SJSA1 (cell line): ENCODE results near the gene SMPX. TPM values are rescaled to one million over a fixed set of nuclear protein-coding genes. Genes with fewer than 3 reads are reported as not detected.

Experiments used
- DNase-seq, 2 experiments: peaks; one replicate each; pipeline ENCODE4 v3.0.0-alpha.2; 2015 to 2020; ENCODE audit warnings: low spot score in 2 of 2, low read depth in 1 of 2
- H3K27ac ChIP-seq: fragments of 250-450 bp; sonication (Bioruptor Pico); 2 replicates; pipeline ENCODE4 v1.5.1; 2020; ENCODE audit warnings: mild to moderate bottlenecking, moderate library complexity
- H3K27me3 ChIP-seq: fragments of 250-450 bp; sonication (Bioruptor Pico); replicated peaks from 2 replicates; pipeline ENCODE4 v1.5.1; 2020; ENCODE audit warnings: mild to moderate bottlenecking, moderate library complexity
- H3K36me3 ChIP-seq: fragments of 250-450 bp; sonication (Bioruptor Pico); 2 replicates; pipeline ENCODE4 v1.5.1; 2020; ENCODE audit warnings: mild to moderate bottlenecking
- H3K4me1 ChIP-seq: fragments of 250-450 bp; sonication (Bioruptor Pico); replicated peaks from 2 replicates; pipeline ENCODE4 v1.6.1; 2021; ENCODE audit warnings: mild to moderate bottlenecking
- H3K4me3 ChIP-seq: fragments of 250-450 bp; sonication (Bioruptor Pico); 2 replicates; pipeline ENCODE4 v1.5.1; 2020; ENCODE audit warnings: mild to moderate bottlenecking
- H3K9me3 ChIP-seq: fragments of 250-450 bp; sonication (Bioruptor Pico); replicated peaks from 2 replicates; pipeline ENCODE4 v1.5.1; 2020; ENCODE audit warnings: mild to moderate bottlenecking
- total RNA-seq: library from RNA; depleted of rRNA; stranded (reverse); fragments of >200 nt; shearing (Covaris generic); gene quantifications from 2 replicates; pipeline ENCODE4 v1.2.3, GENCODE V29; 2014

The SMPX gene
- total RNA-seq, 1 experiment from 2014 or later: not detected

DNA sequence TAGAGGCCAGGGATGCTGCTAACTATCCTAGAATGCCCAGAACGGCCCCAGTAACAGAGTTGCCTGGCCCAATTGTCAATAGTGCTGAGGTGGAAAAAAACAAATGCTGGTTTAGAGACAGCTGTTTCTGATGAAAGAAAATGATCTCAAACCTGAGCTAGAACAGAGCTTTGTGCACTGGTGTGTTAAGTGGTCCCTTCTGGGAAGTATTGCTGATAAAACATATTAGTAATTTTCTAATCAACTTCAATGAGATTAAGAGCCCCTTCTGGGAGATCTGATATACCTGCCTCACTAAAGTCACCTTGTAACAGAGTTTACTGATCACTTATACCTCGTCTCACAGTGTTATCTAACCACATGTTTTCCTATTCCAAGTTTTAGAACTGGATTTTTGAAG is 42.1 kb downstream of the SMPX start:
- no peak for DNase-seq
- Histone ChIP-seq H3K27ac (no peak overlapping the region), H3K4me3 (no peak overlapping the region), H3K9me3 (no peaks in the 10 kb centered on the region), H3K27me3 (no peaks in the 10 kb centered on the region), H3K4me1 (no peaks in the 10 kb centered on the region), H3K36me3 (no peaks in the 10 kb centered on the region)

DNA sequence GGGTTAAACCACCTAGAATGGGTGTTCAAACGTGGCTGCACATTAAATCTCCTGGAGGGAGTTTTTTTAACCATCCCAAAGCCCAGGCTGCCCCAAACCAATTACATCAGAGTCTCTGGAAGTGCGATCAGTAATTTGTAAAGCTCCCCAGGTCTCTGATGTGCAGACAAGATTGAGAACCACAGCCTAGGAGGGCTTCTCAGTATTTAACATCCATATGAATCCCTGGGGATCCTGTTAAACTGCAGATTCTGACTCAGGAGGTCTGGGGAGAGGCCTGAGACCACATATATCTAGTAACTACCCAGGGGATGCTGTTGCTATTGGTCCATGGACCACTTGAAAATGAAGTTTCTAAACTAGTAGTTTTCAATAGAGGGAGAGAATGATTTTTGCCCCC is 42.6 kb downstream of the SMPX start:
- Histone ChIP-seq H3K36me3 (no peaks in the 10 kb centered on the region), H3K27ac (no peak overlapping the region), H3K4me1 (no peaks in the 10 kb centered on the region), H3K9me3 (no peaks in the 10 kb centered on the region), H3K27me3 (no peaks in the 10 kb centered on the region), H3K4me3 (no peak overlapping the region)
- no peak for DNase-seq

DNA sequence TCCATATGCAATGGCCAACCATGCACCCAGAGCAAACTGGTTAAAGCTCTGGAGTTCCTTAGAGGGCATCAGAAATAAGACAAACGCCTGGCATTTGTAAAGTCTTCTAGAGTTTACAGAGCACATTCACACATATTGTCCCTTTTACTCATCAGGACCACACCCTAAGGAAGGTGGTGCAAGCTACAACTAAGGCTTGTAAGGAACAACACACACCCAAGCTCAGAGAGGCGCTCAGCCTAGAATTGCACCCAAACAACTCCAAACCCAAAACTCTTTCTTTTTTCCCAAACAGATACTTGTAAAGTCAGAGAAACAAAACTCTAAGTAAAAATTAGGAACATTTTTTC is 46.1 kb downstream of the SMPX start:
- Histone ChIP-seq H3K27ac (no peak overlapping the region), H3K4me1 (no peaks in the 10 kb centered on the region), H3K4me3 (no peak overlapping the region), H3K9me3 (no peaks in the 10 kb centered on the region), H3K27me3 (no peaks in the 10 kb centered on the region), H3K36me3 (no peaks in the 10 kb centered on the region)
- DNase-seq: no peak

DNA sequence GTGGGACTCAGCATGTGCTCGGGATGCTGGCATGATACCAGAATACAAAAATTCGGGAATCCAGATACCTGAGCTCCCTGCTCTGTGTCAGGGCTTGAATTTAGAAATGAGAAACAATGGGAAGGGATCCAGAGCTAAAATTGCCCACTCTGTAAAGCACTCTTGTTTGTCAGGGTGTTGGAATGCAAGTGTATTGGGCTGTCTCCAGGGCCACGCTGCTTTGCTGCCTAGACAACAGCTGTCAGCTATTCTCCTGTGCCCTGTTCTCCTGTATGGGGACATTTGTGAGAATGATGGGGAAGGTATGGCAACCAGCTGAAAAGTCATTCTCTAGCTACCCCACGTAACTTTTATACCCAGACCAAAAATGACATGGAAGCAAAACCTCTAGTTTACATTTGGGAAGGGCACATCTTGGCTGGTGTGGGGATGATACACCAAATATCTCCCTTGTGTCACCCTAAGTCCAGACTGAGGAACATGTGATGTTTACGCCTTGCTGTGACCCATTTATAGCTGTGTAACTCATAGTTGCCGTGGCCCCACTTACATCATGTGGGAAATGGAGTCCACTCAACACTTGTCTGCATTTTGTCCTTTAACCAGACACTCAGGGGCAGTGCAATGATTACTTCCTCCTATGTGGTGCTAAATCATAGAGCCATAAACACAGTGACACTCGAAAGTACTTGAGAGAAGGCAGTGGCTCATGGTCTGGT is 46.6 kb downstream of the SMPX start:
- Histone ChIP-seq H3K36me3 (no peaks in the 10 kb centered on the region), H3K27me3 (no peaks in the 10 kb centered on the region), H3K4me3 (no peak overlapping the region), H3K27ac (no peak overlapping the region), H3K4me1 (no peaks in the 10 kb centered on the region), H3K9me3 (no peaks in the 10 kb centered on the region)
- DNase-seq: no peak

DNA sequence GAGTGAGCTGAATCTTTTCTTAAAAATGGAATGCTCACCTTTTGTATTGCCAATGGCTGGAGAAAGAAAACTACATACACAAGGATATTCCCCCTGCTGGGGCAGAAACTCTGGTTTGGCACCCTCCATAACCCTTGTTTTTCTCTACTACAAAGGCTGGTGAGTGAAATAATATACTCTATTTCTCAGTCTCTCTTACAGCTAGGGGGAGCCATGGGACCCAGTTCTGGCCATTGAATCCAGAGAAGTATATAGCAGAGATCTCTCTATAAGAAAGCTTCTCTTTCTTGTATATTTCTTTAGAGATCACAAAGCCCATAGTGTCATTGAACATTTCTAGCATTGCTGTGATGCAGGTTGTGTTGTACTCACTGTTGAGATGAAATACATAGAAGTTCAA is 49.8 kb downstream of the SMPX start:
- Histone ChIP-seq H3K27ac (no peak overlapping the region), H3K4me1 (no peaks in the 10 kb centered on the region), H3K36me3 (no peaks in the 10 kb centered on the region), H3K4me3 (no peak overlapping the region), H3K9me3 (no peaks in the 10 kb centered on the region), H3K27me3 (no peaks in the 10 kb centered on the region)
- DNase-seq: no peak

DNA sequence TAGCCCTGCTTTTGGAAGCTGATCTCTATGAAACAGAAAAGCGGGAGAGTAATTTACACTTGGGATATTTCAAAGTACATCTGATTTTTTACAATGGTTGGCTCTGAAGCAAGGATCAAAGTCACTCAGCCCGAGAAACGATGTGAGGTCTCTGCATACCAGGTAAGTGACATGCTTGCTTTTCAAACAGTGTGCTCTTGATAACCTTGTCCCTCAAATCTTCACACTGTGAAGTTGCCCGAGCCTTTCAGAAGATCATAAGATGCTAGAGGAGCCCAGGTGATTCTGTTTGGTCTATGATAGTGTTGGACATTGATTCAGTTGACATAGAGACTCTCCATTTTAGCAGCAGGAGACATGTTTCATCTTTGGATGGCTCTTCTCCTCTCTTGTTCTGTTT is 52.7 kb downstream of the SMPX start:
- H3K27ac ChIP-seq: no peak overlapping the region
- no peaks in the 10 kb centered on the region for H3K27me3 ChIP-seq
- no peak overlapping the region for H3K4me3 ChIP-seq
- H3K4me1 ChIP-seq: no peaks in the 10 kb centered on the region
- no peak for DNase-seq
- H3K36me3 ChIP-seq: no peaks in the 10 kb centered on the region
- H3K9me3 ChIP-seq: no peaks in the 10 kb centered on the region

DNA sequence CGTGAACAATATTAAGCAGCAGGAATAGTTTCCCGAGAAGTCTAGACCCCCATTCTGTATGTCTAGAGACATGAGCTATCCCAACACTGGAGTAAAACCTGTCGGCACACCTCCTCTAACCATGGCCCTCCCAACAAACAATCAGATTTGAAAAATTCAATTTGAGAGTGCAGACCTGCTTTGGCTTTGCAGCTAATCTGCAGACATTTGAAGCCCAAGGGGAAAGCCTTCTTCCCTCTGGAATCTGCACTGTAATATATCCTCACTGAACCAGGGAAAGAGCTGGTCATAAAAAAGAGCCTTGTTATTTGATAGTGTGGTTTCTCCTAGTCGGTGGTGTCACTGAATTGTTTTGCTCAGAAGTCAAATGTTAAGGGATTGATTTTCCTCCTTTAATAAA is 55.2 kb downstream of the SMPX start:
- no peaks in the 10 kb centered on the region for H3K36me3 ChIP-seq
- no peaks in the 10 kb centered on the region for H3K27me3 ChIP-seq
- no peaks in the 10 kb centered on the region for H3K9me3 ChIP-seq
- H3K4me3 ChIP-seq: no peak overlapping the region
- no peaks in the 10 kb centered on the region for H3K4me1 ChIP-seq
- DNase-seq: no peak
- H3K27ac ChIP-seq: no peak overlapping the region

DNA sequence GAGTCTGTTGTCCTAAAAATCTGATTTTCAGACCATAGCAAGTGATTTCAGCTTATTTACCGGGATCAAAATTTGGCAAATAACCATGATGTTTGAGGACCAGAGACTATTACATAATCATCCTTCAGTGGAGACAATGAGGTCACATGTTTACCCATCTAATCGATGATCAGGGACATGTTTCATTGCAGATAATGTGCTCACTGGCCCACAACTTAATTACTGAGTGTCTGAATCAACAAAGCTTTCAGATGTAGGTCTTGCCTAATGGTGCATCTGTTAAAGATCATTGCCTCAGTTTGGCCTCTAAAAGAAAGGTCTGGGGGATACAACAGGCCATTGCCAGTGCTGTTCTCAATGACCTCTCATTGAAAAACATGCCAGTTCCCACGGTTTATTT is 56.9 kb downstream of the SMPX start:
- no peaks in the 10 kb centered on the region for H3K9me3 ChIP-seq
- no peaks in the 10 kb centered on the region for H3K4me1 ChIP-seq
- no peak overlapping the region for H3K4me3 ChIP-seq
- H3K27ac ChIP-seq: no peak overlapping the region
- no peak for DNase-seq
- no peaks in the 10 kb centered on the region for H3K36me3 ChIP-seq
- H3K27me3 ChIP-seq: no peaks in the 10 kb centered on the region

DNA sequence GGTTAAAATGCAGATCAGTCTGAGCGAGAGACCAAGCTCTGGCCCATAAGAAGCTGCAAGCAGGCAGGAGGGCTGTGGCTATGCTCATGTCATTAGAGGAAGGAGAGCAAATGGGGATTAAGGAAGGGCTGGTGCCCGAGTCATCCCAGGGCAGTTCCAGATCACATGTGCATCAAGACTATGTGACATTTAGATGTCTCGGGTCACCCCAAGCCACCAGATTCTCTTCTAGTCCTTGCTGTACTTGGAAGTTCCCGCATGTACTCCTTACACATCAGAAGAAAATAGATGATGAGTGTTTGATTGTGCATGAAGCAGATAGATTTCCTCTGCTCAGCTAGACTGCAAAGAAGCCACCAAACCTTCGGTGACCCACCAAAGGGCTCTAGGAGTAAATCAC is 57.6 kb downstream of the SMPX start:
- Histone ChIP-seq H3K27me3 (no peaks in the 10 kb centered on the region), H3K36me3 (no peaks in the 10 kb centered on the region), H3K27ac (no peak overlapping the region), H3K9me3 (no peaks in the 10 kb centered on the region), H3K4me3 (no peak overlapping the region), H3K4me1 (no peaks in the 10 kb centered on the region)
- no peak for DNase-seq

DNA sequence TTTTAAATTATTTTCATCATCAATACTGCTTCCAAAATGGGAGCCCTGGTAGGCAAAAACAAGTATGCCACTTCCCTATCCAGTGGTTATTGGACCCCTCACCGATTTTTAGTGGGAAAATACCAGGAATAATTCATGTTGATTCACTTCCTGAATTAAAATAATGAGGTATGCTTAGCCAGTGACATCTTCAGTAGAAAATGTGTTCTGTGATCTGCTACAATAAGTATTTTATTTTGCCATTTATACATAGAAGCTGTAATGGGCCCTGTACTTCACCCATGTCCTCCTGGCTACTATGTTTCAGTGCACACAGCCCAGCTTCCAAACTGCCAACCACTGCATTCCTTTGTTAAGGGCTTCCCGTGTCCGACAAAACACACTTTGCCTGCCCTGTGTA is 58.8 kb downstream of the SMPX start:
- Histone ChIP-seq H3K4me3 (no peak overlapping the region), H3K27me3 (no peaks in the 10 kb centered on the region), H3K27ac (no peak overlapping the region), H3K4me1 (no peaks in the 10 kb centered on the region), H3K36me3 (no peaks in the 10 kb centered on the region), H3K9me3 (no peaks in the 10 kb centered on the region)
- DNase-seq: no peak

DNA sequence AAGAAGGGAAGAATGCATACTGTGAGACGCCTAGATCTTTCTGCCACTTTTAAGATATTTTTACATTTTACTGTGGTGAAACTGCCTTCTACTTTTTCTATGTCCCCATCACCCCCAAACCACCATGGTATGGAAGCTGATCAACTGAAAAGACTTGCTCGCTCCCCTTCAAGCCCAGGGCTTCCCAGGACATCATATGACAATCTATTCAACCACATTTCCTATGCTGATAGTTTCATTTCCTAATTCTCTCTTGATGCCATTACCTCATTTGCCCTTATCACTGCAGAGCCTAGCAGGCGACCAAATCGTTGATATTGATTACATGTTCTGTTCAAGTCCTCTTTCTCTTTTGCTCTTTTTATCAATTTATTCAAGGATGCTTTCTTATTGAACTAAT is 59.6 kb downstream of the SMPX start:
- Histone ChIP-seq H3K4me1 (no peaks in the 10 kb centered on the region), H3K4me3 (no peak overlapping the region), H3K36me3 (no peaks in the 10 kb centered on the region), H3K27ac (no peak overlapping the region), H3K27me3 (no peaks in the 10 kb centered on the region), H3K9me3 (no peaks in the 10 kb centered on the region)
- DNase-seq: no peak

DNA sequence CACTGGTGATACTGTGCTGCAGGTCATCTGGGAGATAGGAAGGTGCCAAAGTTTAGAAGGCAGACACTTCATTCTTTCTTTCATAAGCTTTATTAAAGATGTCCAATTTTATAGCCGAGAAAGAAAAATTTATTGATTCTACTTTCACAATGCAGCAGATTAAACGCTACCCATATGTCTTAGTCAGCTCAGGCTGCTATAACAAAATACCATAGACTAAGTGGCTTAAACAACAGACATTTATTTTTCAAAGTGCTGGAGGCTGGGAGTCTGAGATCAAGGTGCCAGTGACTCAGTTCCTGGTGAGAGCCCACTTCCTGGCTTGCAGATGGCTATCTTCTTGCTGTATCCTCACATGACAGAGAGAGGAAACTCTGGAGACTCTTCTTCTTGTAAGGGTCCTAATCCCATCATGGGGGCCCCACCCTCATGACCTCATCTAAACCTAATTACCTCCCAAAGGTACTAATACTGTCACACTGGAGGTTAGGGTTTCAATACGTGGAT is 66.4 kb downstream of the SMPX start:
- Histone ChIP-seq H3K9me3 (no peaks in the 10 kb centered on the region), H3K4me1 (no peaks in the 10 kb centered on the region), H3K36me3 (no peaks in the 10 kb centered on the region), H3K27me3 (no peaks in the 10 kb centered on the region), H3K27ac (no peak overlapping the region), H3K4me3 (no peak overlapping the region)
- DNase-seq: no peak

DNA sequence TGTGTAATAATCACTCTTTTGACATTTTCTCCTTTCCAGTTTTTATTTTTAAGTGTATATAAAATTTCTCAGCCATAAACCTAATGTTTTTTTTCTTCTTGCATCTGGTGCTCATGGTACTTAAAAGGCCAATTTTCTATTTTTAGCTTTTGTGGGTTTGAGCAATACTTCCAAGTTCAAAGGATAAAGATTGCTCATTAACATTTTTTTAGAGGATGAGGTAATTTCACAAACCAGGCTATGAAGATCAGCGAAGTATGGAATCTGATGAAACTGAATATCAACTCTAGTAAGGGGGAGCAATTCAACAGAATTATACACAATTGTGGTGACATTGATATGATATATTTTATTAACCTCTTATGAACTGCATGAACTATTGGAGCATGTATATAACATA is 74.0 kb downstream of the SMPX start:
- H3K4me1 ChIP-seq: no peaks in the 10 kb centered on the region
- no peak for DNase-seq
- H3K27ac ChIP-seq: no peak overlapping the region
- H3K9me3 ChIP-seq: no peaks in the 10 kb centered on the region
- H3K27me3 ChIP-seq: no peaks in the 10 kb centered on the region
- H3K36me3 ChIP-seq: no peaks in the 10 kb centered on the region
- H3K4me3 ChIP-seq: no peak overlapping the region

DNA sequence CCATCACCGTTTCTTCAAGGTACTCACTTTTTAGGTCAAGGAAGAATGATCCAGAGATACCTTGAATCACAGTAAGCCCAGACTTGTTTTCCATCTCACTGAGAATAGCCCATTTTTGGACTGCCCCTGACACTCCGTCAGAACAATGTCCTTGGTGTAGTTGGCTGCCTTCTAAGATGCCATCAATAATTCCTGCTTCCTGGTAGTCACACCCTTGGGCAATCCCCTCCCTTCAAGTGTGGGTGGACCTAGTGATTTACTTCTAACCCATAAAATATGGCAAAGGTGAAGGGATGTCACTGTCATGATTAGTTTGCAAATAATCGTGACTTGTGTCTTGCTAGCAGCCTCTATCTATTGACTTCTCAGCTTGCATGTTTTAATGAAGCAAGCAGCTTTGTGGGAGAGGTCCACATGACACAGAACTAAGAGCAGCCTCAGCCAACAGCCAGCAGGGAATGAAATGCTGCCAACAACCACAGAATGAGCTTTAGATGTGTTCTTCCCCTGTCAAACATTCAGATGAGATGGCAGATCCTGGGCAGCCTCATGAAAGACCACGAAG is 79.8 kb downstream of the SMPX start:
- H3K9me3 ChIP-seq: no peaks in the 10 kb centered on the region
- no peaks in the 10 kb centered on the region for H3K4me1 ChIP-seq
- H3K4me3 ChIP-seq: no peak overlapping the region
- H3K36me3 ChIP-seq: no peaks in the 10 kb centered on the region
- no peaks in the 10 kb centered on the region for H3K27me3 ChIP-seq
- DNase-seq: no peak
- no peak overlapping the region for H3K27ac ChIP-seq

DNA sequence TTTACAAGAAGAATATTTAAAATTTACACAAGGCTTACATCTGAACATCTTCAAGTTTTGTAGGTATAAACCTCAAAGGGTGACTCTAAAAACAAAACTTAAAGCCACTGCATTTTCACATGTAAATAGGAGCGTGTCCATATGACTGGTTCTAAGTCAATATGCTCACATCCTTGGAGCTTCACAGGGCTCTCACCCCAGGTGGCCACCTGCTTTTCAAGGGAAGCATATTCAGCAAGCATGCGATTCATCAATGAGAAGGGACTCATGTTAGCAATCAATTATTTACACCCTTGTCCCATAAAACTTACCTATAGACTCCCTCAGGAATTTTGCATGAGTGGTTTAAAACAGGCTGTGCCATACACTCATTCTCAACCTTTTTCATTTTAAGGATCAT is 82.0 kb downstream of the SMPX start:
- no peak for DNase-seq
- H3K36me3 ChIP-seq: no peaks in the 10 kb centered on the region

More for the DNA sequence above, 82.0 kb downstream of the SMPX start:
- no peaks in the 10 kb centered on the region for H3K9me3 ChIP-seq
- no peak overlapping the region for H3K4me3 ChIP-seq
- no peaks in the 10 kb centered on the region for H3K4me1 ChIP-seq
- no peaks in the 10 kb centered on the region for H3K27me3 ChIP-seq
- no peak overlapping the region for H3K27ac ChIP-seq
